ELR (cell line): ENCODE results near the gene PSENEN.

Experiments used
- DNase-seq: peaks from one replicate; pipeline ENCODE4 v3.0.0-alpha.2; 2015; ENCODE audit warnings: low read depth

The PSENEN gene

GRCh38 chr19:35773020-35773806 lies 27.8 kb downstream of the PSENEN start:
- DNase-seq: peak; percentile 48

GRCh38 chr19:35774274-35775045 lies 29.0 kb downstream of the PSENEN start:
- DNase-seq: no peak

GRCh38 chr19:35775046-35775297 lies 29.5 kb downstream of the PSENEN start:
- DNase-seq: no peak

- peak; percentile 99 for DNase-seq
These were observed 30.0 kb downstream of the PSENEN start, which contains the start of gene ARHGAP33 for GRCh38 chr19:35775298-35776101. ARHGAP33 (plus strand) TSS chr19:35775564; CDS start chr19:35775659, 95 bp downstream.

GRCh38 chr19:35776102-35776788 lies 30.8 kb downstream of the PSENEN start:
- no peak for DNase-seq

GRCh38 chr19:35777086-35777841 lies 31.8 kb downstream of the PSENEN start:
- no peak for DNase-seq

GRCh38 chr19:35777961-35778360 lies 32.5 kb downstream of the PSENEN start:
- DNase-seq: no peak

- no peak for DNase-seq
These were observed 33.6 kb downstream of the PSENEN start for GRCh38 chr19:35779033-35779432.

- DNase-seq: no peak
These were observed 34.6 kb downstream of the PSENEN start for GRCh38 chr19:35780058-35780457.

GRCh38 chr19:35780717-35781116 lies 35.3 kb downstream of the PSENEN start:
- no peak for DNase-seq

GRCh38 chr19:35781650-35782049 lies 36.2 kb downstream of the PSENEN start:
- DNase-seq: no peak

GRCh38 chr19:35782589-35782988 lies 37.1 kb downstream of the PSENEN start:
- no peak for DNase-seq

GRCh38 chr19:35783469-35784434 lies 38.3 kb downstream of the PSENEN start:
- no peak for DNase-seq

GRCh38 chr19:35784503-35785338 lies 39.3 kb downstream of the PSENEN start:
- DNase-seq: no peak

GRCh38 chr19:35785339-35785627 lies 39.8 kb downstream of the PSENEN start:
- DNase-seq: no peak

GRCh38 chr19:35786299-35787160 lies 41.1 kb downstream of the PSENEN start:
- DNase-seq: no peak

GRCh38 chr19:35787227-35787799 lies 41.9 kb downstream of the PSENEN start:
- DNase-seq: no peak
